Stimulated activated CD4-positive, alpha-beta T cell treated with anti-CD3 and anti-CD28 coated beads, TNF-alpha, amount 100 ng/mL, for 48 hours (primary cell): ENCODE measurements around the gene TTL.
"Not testable (repeated sequence)": the region's sequence is repeated elsewhere in the genome, so short reads cannot be mapped to it uniquely, and the experiment has no call there.

ENCODE experiments used
- DNase-seq, 3 donors: peaks; one replicate each; pipeline ENCODE4 v3.0.0-alpha.2; 2020; ENCODE audit warnings: low read depth in 3 of 3

TTL gene

DNA sequence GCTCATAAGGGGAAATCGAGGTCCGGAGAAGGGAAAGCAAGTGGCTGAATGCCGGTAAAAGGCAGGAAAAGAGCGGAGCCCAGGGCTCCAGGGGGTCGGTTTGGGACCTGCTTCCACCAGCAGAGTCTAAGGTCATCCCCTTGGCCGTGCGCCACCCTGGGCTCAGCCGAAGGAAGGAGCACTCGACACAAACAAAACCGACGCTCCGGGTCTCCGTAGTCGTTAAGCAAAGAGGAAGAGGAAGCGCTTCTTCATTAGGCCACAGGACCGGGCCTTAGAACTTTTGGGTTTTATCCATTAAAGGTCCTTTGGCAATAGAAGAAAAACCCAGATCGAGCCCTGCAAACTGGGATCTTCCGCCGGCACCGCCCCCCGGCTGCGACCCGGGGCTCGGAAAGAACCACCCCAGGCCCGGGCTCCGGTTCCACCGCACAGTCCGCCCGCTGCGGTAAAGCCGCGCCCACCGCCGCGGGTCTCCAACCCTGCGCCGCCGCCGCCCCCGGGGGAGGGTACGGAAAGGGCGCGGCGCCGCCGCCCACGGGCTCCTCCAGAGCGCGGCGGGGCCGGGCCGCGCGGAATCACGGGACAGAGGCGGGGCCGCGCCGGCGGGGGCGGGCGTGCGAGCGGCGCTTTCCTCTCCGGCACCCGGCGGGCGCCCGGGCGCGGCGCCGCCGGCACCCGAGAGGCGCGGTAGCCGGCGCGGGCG lies at the start of gene TTL:
Gene TTL (plus strand): TSS at position 629 of the 706 bp plus-strand sequence. CDS start 189 bp downstream, outside the sequence.
- DNase-seq: peak; percentile 40 to 80 (median 50)

DNA sequence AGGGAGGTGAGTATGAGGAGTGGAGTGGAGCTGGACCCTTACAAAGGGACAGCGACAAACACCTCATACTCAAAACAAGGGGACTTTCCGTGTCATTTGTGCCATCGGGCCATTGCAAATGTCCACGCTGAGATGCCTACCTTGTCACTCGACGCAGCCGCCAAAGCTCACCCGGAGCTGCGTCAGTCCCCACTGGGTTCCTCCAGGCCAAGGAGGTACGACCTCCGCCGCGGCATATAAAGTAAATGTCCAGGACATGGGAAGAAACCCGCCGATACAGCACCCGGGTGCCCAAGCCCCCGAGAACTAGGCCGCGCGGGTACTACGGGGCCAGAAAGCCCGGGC lies 49.6 kb upstream of the TTL start:
- not testable (repeated sequence) for DNase-seq

DNA sequence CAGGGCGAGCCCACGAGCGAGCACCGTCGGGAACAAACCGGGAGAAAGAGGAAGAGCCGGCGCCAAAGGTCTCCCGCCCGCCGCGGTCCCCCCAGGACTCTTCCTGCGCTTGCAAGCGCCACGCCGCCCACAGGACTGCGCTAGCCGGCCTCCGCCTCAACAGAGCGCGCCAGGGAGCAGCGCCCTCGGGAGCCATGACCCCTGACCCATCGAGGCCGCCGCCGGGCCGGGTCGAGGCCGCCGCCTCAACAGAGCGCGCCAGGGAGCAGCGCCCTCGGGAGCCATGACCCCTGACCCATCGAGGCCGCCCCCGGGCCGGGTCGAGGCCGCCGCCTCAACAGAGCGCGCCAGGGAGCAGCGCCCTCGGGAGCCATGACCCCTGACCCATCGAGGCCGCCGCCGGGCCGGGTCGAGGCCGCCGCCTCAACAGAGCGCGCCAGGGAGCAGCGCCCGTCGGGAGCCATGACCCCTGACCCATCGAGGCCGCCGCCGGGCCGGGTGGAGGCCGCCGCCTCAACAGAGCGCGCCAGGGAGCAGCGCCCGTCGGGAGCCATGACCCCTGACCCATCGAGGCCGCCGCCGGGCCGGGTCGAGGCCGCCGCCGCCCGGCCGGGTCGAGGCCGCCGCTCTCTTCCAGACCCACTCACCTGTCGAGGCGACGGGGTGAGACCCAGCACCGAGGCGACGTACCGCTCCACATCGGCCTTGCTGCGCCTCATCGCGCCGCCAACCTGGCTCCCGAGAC lies 49.0 kb upstream of the TTL start:
- DNase-seq: not testable (repeated sequence)

DNA sequence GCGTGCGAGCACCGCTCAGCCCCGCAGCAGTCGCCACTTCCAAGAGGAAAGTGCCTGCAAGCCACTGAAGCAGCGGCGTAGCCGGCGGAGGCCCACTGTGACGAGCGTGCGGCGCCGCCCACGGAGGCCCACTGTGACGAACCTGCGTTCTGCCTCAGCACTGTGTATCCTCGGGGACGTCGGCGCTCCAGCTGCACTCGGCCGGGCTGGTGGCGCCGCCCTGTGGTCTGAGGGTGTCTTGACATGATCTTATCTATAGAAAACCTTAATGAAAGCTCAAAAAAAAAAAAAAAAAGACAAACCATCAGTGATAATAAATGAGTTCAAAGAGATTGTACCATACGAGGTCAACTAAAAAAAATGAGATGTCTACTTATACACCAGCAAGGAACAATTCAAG lies 48.5 kb upstream of the TTL start, which contains the start of gene RGPD8:
Gene RGPD8 (minus strand): TSS at position 166 of the 400 bp plus-strand sequence. CDS start 192 bp downstream, outside the sequence.
- peak; percentile 73 to 86 (median 77) for DNase-seq

DNA sequence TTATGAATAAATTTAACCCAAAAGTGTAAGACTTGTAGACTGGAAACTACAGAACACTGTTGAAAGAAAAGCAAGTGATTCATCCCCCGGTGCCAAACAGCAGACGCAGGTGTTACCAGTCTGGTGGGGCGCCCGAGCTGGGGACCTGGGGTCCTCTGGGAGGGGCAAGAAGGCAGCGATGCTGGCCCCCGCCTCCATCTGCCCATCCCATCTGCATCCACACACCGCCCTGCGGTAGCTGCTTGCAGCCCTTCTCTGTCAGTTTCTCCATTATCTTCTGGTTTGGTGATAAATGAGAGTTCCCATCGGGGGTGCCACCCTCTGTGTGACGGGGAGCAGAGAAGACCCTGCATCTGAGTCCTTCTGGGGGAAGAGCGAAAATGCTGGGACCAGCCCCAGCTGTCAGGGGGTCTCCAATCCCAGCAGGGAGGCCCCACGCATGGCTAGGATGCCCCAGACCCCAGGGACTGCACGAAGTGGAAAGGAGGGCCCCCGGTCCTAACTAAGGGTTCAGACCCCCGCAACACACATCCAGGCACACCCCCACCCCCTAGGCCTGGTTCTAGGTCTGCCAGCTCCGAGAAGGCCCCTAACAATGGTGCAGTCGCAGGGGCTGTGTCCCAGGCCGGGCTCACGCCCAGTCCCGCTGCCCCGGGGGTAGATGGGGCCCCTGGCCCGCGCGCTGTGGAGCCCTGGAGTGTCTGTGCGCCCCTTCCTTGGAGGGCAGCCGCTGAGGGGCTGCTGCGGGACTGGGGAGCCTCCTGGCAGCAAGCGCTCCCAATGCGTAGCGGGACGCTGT lies 47.8 kb upstream of the TTL start:
- DNase-seq: no peak

DNA sequence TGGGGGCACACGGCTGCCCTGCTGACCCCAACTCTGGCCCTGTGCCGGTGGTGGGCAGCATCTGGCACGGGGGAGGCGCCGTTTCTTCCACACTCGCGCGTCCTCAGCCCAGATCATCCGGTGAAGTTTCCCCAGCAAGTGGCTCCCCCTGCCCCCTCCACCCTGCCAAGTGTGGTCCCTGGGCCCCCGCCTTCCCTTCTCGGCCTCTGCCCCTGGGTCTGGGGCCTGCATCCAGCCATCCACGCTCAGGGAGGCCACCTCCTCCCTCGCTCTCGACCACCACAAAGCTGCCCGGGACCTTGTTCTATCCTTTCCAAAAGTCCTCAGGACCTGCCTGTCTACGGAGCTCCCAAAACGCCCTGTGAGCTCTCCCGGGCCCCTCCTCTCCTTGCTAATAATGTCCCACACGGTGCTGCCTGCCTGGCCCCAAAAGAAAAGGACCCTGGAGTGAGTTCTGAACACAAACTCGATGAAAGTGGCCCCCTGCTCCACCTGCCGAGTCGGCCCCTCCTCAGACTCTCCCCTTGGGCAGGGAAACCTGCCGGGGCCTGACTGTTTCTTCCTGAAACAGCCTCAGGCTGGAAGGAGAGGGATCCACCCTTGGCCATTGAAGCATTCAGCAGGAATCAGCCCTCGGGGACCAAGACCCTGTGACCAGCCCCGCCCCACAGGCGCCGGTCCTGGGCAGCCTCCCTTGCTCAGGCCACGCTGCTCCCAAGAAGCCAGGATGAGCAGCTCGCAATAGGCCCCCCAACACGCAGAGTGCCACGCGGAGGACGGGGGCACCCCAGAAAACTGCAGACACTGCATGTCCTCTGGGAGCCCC lies 46.9 kb upstream of the TTL start:
- DNase-seq: not testable (repeated sequence)

DNA sequence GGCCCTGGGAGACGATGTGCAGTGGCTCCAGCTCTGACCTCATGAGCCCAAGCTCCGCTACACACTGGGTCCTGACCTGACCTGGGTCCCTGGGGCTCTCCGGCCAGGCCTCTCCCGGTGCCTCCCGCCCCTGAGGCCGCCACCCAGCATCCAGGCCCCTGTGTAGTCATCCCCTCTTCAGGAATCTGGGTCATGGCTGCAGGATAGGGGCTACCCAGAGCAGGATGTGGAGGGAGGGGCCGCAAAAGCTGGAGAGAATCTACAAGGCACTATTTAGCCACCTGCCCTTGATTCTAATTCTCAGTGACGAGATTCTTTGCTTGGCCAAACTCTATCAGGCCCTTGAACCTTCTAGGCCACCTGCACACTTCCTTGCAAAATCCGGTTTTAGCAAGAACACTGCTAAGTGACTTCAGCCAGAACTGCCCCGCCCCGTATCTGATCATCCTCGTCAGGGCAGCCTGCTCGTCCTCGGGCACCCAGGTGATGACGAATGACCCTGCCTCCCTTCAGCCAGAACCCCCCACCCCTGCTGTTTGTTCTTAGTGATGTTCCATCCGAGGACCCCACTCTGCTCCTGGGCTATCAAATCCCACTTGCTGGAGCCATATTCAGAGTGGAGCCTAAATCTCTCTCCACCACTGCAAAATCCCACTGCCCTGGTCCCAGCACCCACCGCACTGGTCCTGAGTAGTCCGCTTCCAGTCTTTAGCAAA lies 46.1 kb upstream of the TTL start:
- not testable (repeated sequence) for DNase-seq

DNA sequence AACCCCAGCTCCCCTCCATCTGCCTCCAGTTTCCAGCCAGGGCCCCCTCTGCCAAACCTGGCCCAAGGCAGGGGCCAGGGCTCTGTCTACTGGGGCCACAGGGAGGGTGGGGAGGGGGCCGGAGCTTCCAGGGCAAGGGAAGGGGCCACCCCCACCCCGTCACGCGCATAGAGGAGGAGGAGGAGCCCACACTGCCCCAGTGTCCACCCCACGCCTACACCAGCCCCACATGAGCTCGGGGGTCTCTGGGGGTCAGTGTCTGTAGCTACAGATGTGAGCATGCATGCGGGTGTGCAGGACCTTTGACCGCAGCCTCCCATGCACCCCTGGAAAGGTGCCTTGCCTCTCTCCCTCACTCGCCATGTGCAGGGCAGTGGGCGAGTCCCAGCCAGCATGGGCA lies 45.0 kb upstream of the TTL start:
- DNase-seq: not testable (repeated sequence)

DNA sequence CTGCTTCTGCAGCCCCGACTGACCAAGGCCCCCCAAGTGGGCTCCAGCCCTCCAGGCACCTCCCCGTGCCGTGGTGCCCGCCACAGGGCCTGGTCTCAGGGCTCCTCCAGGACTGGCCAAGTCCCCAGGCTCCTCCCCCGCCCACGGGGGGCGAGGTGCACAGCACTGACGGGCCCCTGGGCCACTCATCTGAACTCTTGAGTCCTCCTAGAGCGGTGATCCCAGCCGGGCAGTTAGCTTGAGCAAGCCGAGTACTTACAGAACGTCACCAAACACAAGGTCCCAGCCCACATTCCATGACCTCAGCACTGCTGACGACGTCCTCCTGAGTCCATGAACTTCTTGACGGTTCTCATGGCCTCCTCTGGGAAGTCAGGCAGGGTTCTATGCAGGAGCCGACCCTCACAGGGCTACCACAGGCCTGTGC lies 44.5 kb upstream of the TTL start:
- DNase-seq: not testable (repeated sequence)

DNA sequence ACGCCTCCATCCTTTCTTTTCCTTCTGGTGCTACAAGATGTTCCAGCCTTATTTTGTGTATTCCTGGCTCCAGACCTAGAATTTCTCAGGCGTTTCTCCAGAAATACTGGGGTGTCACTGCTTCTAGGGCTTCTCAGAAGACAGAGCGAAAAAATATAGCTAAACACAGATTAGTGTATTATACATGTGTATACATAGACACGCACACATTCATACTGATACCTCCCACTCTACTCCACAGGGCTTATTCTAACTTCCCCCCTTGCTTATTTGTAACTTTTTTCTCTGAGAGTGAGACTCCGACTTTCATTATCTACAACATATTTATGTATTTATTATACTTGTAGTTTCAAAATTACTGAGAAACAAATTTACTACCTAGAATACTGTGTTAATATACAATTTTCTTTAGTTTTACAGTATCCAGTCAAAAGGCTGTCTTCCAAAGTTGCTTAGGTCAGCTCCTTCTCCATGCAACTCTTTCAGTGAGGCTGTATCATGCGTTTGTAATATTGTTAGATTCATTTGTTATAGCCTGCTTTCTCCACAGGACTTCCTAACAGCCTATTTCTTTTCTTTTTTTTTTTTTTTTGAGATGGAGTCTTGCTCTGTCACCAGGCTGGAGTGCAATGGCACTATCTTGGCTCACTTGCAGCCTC lies 43.2 kb upstream of the TTL start:
- not testable (repeated sequence) for DNase-seq

DNA sequence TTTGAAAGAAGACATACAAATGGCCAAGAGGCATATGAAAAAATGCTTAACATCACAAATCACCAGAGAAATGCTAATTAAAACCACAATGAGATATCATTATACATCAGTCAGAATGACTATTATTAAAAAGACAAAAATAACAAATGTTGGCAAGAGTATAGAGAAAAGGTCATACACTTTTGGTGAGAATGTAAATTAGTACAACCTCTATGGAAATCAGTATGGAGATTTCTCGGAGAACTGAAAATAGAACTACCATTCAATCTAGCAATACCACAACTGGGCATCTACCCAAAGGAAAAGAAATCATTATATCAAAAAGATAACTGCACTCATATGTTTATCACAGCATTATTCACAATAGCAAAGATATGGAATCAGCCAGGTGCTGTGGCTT lies 37.7 kb upstream of the TTL start:
- DNase-seq: not testable (repeated sequence)

DNA sequence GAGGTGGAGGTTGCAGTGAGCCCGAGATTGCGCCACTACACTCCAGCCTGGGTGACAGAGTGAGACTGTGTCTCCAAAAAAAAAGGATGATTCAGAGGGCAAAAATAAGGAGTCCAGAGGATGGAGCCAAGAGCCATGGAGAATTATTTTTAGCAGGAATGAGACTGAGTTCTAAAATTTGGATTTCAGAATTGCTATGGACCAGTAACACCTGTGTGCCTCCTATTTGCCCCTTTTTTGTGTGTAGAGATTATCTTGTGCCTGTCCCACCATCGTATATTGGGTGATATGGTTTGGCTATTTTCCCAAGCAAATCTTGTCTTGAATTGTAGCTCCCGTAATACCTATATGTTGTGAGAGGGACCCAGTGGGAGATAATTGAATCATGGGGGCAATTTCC lies 32.1 kb upstream of the TTL start:
- no peak for DNase-seq

DNA sequence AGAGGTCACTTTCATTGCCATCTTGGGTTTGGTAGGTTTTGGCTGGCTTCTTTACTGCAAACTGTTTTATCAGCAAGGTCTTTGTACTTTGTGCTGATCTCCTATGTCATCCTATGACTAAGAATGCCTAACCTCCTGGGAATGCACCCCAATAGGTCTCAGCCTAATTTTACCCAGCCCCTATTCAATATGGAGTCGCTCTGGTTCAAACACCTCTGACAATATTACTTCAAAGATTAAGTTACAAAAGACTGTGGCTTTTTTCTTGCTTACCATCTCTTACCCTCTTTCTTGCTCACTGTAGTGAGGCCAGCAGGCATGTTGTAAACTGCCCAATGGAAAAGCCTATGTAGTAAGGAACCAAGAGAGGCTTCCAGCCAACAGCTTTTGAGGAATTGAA lies 30.6 kb upstream of the TTL start:
- DNase-seq: no peak

DNA sequence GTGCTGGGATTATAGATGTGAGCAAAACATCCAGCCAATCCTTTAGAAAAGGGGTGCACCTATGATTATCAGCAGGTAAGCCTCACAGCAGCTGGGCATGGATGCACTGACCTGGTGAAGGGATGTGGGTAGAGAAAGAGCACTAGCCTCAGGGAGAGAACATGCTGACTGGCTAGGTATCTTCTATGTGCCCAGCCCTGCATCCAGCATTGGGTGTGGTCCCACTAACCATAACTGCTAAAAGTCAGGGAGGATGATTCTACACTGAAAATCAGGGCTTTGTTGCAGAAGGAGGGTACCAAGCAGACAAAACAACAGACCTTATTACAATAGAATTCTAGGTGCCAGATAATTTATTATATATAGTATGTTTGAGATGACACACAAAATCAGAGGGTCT lies 27.4 kb upstream of the TTL start:
- DNase-seq: no peak

DNA sequence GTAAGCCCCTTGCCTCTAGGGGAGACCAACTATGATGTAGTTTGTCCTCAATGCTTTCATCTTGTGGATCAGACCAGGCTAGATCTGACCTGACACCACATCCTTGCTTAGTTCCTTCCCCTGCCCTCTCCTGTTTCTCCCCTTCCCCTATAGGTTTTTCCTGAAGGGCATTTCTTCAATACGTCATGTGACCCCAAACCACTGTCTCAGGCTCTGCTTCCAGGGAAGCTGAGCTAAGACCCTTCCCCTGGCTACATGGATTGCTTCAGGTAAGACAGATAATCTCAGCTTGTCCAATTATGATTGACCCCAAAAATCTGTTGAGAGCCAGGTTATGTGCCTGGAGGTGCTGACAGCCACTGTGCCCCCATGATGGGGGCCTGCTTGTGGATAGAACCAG lies 22.6 kb upstream of the TTL start:
- no peak for DNase-seq

DNA sequence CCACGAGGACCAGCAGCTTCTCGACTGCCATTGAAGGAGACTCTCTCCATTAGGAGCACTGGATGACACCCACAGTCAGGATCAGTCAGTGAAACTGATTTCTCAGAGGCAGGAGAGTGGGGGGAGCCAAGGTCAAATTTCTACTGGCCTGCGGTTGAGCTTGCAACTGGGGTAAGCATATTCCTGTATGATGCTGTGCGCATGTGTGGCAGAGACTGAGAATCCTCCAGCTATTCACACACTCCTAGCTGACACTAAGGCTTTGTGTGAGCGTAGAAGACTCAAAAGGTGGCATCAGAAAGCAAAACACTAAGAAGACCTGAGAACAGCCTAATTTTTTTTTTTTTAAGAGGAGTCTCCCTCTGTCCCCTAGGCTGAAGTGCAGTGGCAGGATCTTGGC lies 19.8 kb upstream of the TTL start:
- no peak for DNase-seq

DNA sequence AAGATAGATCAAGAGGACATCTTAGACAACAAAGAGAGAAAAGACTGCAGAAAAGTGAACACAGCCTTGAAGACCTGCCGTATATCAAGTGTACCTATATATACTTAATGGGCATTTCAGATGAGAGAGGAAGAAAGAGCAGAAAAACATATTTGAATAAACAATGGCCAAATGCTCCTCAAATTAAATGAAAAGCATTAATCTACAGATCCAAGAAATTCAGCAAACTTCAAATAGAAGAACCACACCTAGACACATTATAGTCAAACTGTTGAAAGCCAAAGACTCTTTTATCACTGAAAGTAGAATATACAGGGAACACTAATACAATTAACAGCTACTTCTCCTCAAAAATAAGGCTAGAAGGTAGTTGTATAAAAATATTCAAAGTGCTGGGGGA lies 18.7 kb upstream of the TTL start:
- DNase-seq: no peak

DNA sequence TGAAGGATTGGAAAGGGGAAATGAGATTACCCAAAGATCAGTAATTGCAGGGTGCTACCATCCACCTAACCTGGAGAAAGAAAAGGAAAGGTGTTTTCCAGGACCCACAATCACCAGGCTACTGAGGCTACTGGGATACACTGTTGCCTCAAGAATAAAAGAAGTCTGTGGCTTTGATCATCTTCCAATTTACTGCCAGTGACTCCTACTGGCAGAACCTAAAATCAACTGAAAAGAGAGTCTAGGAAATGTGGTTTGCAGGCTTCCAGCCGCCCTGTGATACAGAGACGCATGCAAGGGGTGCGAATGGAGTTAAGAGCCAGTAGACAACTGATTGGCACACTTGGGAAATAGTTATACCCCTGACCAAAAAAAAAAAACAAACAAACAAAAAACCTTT lies 16.6 kb upstream of the TTL start:
- no peak for DNase-seq

DNA sequence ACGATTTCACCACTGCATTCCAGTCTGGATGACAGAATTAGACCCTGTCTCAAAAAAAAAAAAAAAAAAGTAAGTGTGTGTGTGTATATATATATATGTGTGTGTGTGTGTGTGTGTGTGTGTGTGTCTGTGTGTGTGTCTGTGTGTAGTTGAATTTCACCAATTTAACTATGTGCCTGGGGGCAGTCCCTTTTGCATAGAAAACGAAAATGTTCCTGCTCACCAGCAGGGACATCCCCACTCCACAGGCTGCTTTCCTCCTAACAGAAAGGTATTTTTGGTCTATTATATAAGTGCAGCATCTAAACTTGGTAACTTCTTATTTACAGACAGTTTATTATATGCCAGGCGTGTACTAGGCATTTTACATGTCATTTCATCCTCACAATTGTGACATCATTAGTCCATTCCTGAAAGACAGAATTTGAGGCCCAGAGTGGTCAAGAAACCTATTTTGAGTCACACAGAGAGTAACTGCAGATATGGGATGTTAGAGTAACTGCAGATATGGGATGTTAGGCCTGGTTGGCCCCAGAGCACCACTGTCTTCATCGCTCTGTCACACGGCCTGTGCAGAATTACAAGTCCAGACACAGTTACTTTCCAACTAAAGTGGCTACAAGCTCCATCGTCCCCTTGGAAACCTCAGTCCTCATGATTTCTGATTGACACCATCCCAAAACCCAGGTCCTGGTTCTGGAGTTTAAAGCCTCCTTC lies 9.3 kb upstream of the TTL start:
- no peak for DNase-seq
